ENCODE results near the gene HDDC3. TPM values are rescaled to one million over a fixed set of nuclear protein-coding genes. Genes with fewer than 3 reads are reported as not detected.

The HDDC3 gene
- total RNA-seq, 1 experiment from 2014 or later: 25.5 TPM

DNA sequence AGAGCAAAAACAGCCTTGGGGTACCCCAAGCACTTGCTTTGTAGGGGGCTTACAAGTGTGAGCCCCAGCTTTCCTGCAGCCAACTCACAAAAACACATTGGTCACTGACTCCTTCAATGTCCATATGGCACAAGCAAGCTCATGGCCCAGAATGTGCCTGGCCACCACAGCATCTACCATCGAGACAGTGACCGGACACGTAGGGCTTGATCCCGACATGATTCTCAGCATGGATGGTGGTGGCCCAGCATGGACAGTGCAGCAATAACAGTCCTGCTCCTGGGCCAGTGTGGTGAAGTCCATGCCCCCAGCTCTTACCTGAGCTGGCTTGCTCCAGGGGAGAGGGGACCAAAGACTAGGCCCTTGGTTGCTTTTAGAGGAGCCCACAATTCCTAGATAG is 8.7 kb upstream of the HDDC3 start:
- DNase-seq (ENCODE audit: unreplicated experiment): no peak
- Mint-ChIP-seq H3K27ac (ENCODE audit: low read depth, unreplicated experiment) (peak overlapping the region; percentile 40), H3K36me3 (ENCODE audit: insufficient read depth, unreplicated experiment) (peaks cover 85% of the 10 kb centered on the region), H3K4me1 (ENCODE audit: insufficient read depth, unreplicated experiment) (peaks cover 6% of the 10 kb centered on the region), H3K9me3 (ENCODE audit: unreplicated experiment) (no peaks in the 10 kb centered on the region), H3K27me3 (ENCODE audit: insufficient read depth, unreplicated experiment) (no peaks in the 10 kb centered on the region), H3K4me3 (ENCODE audit: unreplicated experiment) (no peak overlapping the region)
- TF ChIP-seq, protein P1, sequence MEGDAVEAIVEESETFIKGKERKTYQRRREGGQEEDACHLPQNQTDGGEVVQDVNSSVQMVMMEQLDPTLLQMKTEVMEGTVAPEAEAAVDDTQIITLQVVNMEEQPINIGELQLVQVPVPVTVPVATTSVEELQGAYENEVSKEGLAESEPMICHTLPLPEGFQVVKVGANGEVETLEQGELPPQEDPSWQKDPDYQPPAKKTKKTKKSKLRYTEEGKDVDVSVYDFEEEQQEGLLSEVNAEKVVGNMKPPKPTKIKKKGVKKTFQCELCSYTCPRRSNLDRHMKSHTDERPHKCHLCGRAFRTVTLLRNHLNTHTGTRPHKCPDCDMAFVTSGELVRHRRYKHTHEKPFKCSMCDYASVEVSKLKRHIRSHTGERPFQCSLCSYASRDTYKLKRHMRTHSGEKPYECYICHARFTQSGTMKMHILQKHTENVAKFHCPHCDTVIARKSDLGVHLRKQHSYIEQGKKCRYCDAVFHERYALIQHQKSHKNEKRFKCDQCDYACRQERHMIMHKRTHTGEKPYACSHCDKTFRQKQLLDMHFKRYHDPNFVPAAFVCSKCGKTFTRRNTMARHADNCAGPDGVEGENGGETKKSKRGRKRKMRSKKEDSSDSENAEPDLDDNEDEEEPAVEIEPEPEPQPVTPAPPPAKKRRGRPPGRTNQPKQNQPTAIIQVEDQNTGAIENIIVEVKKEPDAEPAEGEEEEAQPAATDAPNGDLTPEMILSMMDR (IDR thresholded peaks at IDR 0.05; ENCODE audit: unreplicated experiment): no peak
- no TSS peak for BruUV-seq (replicated peaks)
- ChIA-PET CTCF (interaction anchor here (0.6 to 11.8 kb wide), 4 partner anchors 9 to 331 kb away, joined by 4 to 116 read pairs (median 56); partner anchors contain the start of genes HDDC3, RCCD1 and UNC45A), POLR2A (interaction anchor here (1.0 to 1.7 kb wide), 3 partner anchors 9 to 77 kb away, joined by 3 to 4 read pairs (median 3); partner anchors contain the start of gene HDDC3)
- intact Hi-C loops (cut with micrococcal nuclease): no loop called here

DNA sequence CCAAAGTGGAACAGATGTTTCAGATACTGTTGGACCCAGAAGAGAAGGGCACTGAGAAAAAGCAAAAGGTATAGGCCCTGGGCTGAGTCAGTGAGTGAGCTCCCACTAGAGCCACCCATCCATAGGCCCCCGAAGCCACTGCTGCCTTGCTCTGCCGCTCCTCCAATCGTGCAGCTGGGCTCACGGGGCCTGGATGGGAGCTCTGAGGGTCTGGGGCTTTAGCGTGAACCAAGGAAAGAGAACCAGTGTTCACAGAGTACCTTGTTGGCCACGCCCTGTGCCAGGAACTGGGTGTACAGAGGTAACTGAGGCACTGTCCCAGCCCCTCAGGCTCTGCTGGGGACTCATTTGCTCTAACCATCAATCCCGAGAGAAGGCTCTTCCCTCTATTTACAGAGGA is 7.4 kb upstream of the HDDC3 start:
- intact Hi-C loops (cut with micrococcal nuclease): no loop called here
- no peaks in the 10 kb centered on the region for H3K27me3 Mint-ChIP-seq (ENCODE audit: insufficient read depth, unreplicated experiment)
- ChIA-PET POLR2A (no interaction called here), CTCF (interaction anchor here (11.6 kb wide), 1 partner anchor 16 kb away, joined by 116 read pairs; the partner anchor contains the start of gene RCCD1)
- TF ChIP-seq, protein P1 (IDR thresholded peaks at IDR 0.05; ENCODE audit: unreplicated experiment): no peak
- H3K36me3 Mint-ChIP-seq (ENCODE audit: insufficient read depth, unreplicated experiment): peaks cover 73% of the 10 kb centered on the region
- no TSS peak for BruUV-seq (replicated peaks)
- H3K4me3 Mint-ChIP-seq (ENCODE audit: unreplicated experiment): no peak overlapping the region
- peaks cover 10% of the 10 kb centered on the region for H3K4me1 Mint-ChIP-seq (ENCODE audit: insufficient read depth, unreplicated experiment)
- no peak overlapping the region for H3K27ac Mint-ChIP-seq (ENCODE audit: low read depth, unreplicated experiment)
- no peaks in the 10 kb centered on the region for H3K9me3 Mint-ChIP-seq (ENCODE audit: unreplicated experiment)
- no peak for DNase-seq (ENCODE audit: unreplicated experiment)

DNA sequence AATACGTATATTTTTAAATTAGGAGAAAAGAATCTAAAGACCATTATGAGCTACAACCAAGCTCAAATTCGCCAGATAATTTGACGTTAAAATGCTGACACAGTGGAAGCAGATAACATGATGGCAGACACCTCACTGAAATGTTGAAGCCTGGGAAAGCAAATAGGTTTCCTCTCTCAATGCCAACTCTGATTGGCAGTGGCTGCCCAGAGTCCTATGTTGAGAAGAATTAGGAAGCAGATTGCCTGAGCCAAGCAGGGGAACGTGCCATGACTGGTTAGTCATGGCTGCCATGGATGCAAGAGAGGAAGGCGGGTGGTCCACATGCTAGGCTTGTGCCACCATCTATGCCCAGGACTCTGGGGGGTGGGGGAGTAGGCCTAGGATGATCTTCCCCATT is 5.9 kb upstream of the HDDC3 start:
- intact Hi-C loops (cut with micrococcal nuclease): no loop called here
- Mint-ChIP-seq H3K27me3 (ENCODE audit: insufficient read depth, unreplicated experiment) (no peaks in the 10 kb centered on the region), H3K4me1 (ENCODE audit: insufficient read depth, unreplicated experiment) (peaks cover 17% of the 10 kb centered on the region), H3K9me3 (ENCODE audit: unreplicated experiment) (no peaks in the 10 kb centered on the region), H3K27ac (ENCODE audit: low read depth, unreplicated experiment) (no peak overlapping the region), H3K36me3 (ENCODE audit: insufficient read depth, unreplicated experiment) (peaks cover 58% of the 10 kb centered on the region), H3K4me3 (ENCODE audit: unreplicated experiment) (no peak overlapping the region)
- BruUV-seq (replicated peaks): no TSS peak
- no peak for DNase-seq (ENCODE audit: unreplicated experiment)
- ChIA-PET CTCF (interaction anchor here (0.6 to 11.6 kb wide), 4 partner anchors 18 to 232 kb away, joined by 3 to 131 read pairs (median 60); partner anchors contain the start of genes MAN2A2 and RCCD1), POLR2A (no interaction called here)
- TF ChIP-seq, protein P1 (IDR thresholded peaks at IDR 0.05; ENCODE audit: unreplicated experiment): no peak

DNA sequence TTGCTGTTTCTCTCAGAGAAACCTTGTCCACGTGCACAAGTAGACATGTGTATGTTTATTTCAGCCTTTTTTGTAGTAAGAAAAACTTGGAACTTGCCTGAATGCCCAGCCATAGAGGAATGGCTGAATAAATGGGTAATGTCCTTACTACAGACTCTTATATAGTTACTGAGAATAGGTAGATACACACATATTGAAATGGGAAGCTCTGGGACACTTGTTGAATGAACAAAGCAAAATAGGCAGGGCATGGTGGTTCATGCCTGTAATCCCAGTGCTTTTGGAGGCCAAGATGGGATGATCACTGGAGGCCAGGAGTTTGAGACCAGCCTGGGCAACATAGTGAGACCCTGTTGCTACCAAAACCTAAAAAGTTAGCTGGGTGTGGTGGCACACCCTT is 4.5 kb upstream of the HDDC3 start:
- Mint-ChIP-seq H3K4me1 (ENCODE audit: insufficient read depth, unreplicated experiment) (peaks cover 23% of the 10 kb centered on the region), H3K4me3 (ENCODE audit: unreplicated experiment) (peak overlapping the region; percentile 90), H3K9me3 (ENCODE audit: unreplicated experiment) (no peaks in the 10 kb centered on the region), H3K27ac (ENCODE audit: low read depth, unreplicated experiment) (no peak overlapping the region), H3K27me3 (ENCODE audit: insufficient read depth, unreplicated experiment) (no peaks in the 10 kb centered on the region), H3K36me3 (ENCODE audit: insufficient read depth, unreplicated experiment) (peaks cover 46% of the 10 kb centered on the region)
- no TSS peak for BruUV-seq (replicated peaks)
- no peak for DNase-seq (ENCODE audit: unreplicated experiment)
- ChIA-PET CTCF (interaction anchor here (0.7 to 11.6 kb wide), 6 partner anchors 19 to 120 kb away, joined by 3 to 131 read pairs (median 4); partner anchors contain the start of genes MAN2A2 and RCCD1), POLR2A (interaction anchor here (0.6 to 1.0 kb wide), 3 partner anchors 12 to 64 kb away, joined by 3 read pairs; partner anchors contain the start of gene RCCD1)
- intact Hi-C loops (cut with micrococcal nuclease): no loop called here
- TF ChIP-seq, protein P1 (IDR thresholded peaks at IDR 0.05; ENCODE audit: unreplicated experiment): no peak

Measured in MCF 10A (cell line).